Measurements from ENCODE around the gene SPEN. TPM values are rescaled to one million over a fixed set of nuclear protein-coding genes. Genes with fewer than 3 reads are reported as not detected.

SPEN gene
- total and polyA plus RNA-seq, 3 experiments from 2014 or later = 35.6 to 66.3 (median 63.1) TPM

- Mint-ChIP-seq H3K27ac (peak overlapping the region in 1 of 8 donors; percentile 54), H3K4me1 (peaks cover 0 to under 1% (median 0%) of the 10 kb centered on the region in 3 donors), H3K36me3 (peaks cover 0 to 83% (median 8%) of the 10 kb centered on the region in 3 donors), H3K27me3 (no peaks in the 10 kb centered on the region), H3K4me3 (no peak overlapping the region), H3K9me3 (no peaks in the 10 kb centered on the region)
- no peak for DNase-seq
- H3K36me3 ChIP-seq (ENCODE audit: insufficient read depth, low read length) = peaks cover 27% of the 10 kb centered on the region
- CTCF ChIA-PET = interaction anchor here (1.0 kb wide), 1 partner anchor 10 kb away, joined by 3 read pairs; no protein-coding TSS in a partner anchor
- H3K27me3 ChIP-seq (ENCODE audit: insufficient read depth, low read length, poor library complexity, severe bottlenecking) = no peaks in the 10 kb centered on the region
- POLR2A ChIA-PET = no interaction called here
- H3K27ac ChIP-seq (ENCODE audit: low read depth, low read length) = no peak overlapping the region
- H3K9me3 ChIP-seq (ENCODE audit: low read length) = no peaks in the 10 kb centered on the region
- no peak overlapping the region for H3K4me3 ChIP-seq (ENCODE audit: low read length)
- no peaks in the 10 kb centered on the region for H3K4me1 ChIP-seq (ENCODE audit: insufficient read depth, low read length)
Observed at GRCh38 chr1:15941044-15941840, 93.7 kb downstream of the SPEN start.

- Histone ChIP-seq H3K36me3 (ENCODE audit: insufficient read depth, low read length) (peaks cover 28% of the 10 kb centered on the region), H3K27ac (ENCODE audit: low read depth, low read length) (no peak overlapping the region), H3K27me3 (ENCODE audit: insufficient read depth, low read length, poor library complexity, severe bottlenecking) (no peaks in the 10 kb centered on the region), H3K9me3 (ENCODE audit: low read length) (no peaks in the 10 kb centered on the region), H3K4me1 (ENCODE audit: insufficient read depth, low read length) (no peaks in the 10 kb centered on the region), H3K4me3 (ENCODE audit: low read length) (no peak overlapping the region)
- H3K9me3 Mint-ChIP-seq = no peaks in the 10 kb centered on the region
- CTCF ChIA-PET = interaction anchor here (1.0 kb wide), 1 partner anchor 11 kb away, joined by 3 read pairs; no protein-coding TSS in a partner anchor
- POLR2A ChIA-PET = no interaction called here
- no peak overlapping the region for H3K4me3 Mint-ChIP-seq
- no peaks in the 10 kb centered on the region for H3K27me3 Mint-ChIP-seq
- peaks cover 0 to 85% (median 10%) of the 10 kb centered on the region in 3 donors for H3K36me3 Mint-ChIP-seq
- peak overlapping the region in 2 of 8 donors; percentile 17 to 54 for H3K27ac Mint-ChIP-seq
- peaks cover 0 to 6% (median 2%) of the 10 kb centered on the region in 3 donors for H3K4me1 Mint-ChIP-seq
- no peak for DNase-seq
Observed at GRCh38 chr1:15941899-15942660, 94.6 kb downstream of the SPEN start.

- H3K27me3 ChIP-seq (ENCODE audit: insufficient read depth, low read length, poor library complexity, severe bottlenecking) = no peaks in the 10 kb centered on the region
- H3K36me3 Mint-ChIP-seq = peaks cover 0 to 85% (median 6%) of the 10 kb centered on the region in 3 donors
- H3K27ac ChIP-seq (ENCODE audit: low read depth, low read length) = no peak overlapping the region
- DNase-seq = no peak
- no peaks in the 10 kb centered on the region for H3K27me3 Mint-ChIP-seq
- H3K36me3 ChIP-seq (ENCODE audit: insufficient read depth, low read length) = peaks cover 23% of the 10 kb centered on the region
- H3K9me3 Mint-ChIP-seq = no peaks in the 10 kb centered on the region
- H3K27ac Mint-ChIP-seq = peak overlapping the region in 2 of 8 donors; percentile 50 to 81
- H3K4me1 Mint-ChIP-seq = peaks cover 5 to 13% (median 7%) of the 10 kb centered on the region in 3 donors
- H3K4me1 ChIP-seq (ENCODE audit: insufficient read depth, low read length) = no peaks in the 10 kb centered on the region
- ChIA-PET POLR2A (no interaction called here), CTCF (no interaction called here)
- H3K4me3 ChIP-seq (ENCODE audit: low read length) = no peak overlapping the region
- no peak overlapping the region for H3K4me3 Mint-ChIP-seq
- H3K9me3 ChIP-seq (ENCODE audit: low read length) = no peaks in the 10 kb centered on the region
Observed at GRCh38 chr1:15942661-15943327, 95.3 kb downstream of the SPEN start.

- no peak overlapping the region for H3K4me3 Mint-ChIP-seq
- ChIA-PET CTCF (no interaction called here), POLR2A (interaction anchor here (0.7 kb wide), 1 partner anchor 15 kb away, joined by 5 read pairs; no protein-coding TSS in a partner anchor)
- Histone ChIP-seq H3K4me1 (ENCODE audit: insufficient read depth, low read length) (no peaks in the 10 kb centered on the region), H3K4me3 (ENCODE audit: low read length) (no peak overlapping the region), H3K27me3 (ENCODE audit: insufficient read depth, low read length, poor library complexity, severe bottlenecking) (no peaks in the 10 kb centered on the region), H3K36me3 (ENCODE audit: insufficient read depth, low read length) (peaks cover 19% of the 10 kb centered on the region), H3K9me3 (ENCODE audit: low read length) (no peaks in the 10 kb centered on the region), H3K27ac (ENCODE audit: low read depth, low read length) (no peak overlapping the region)
- H3K27ac Mint-ChIP-seq = peak overlapping the region in 1 of 8 donors; percentile 81
- no peaks in the 10 kb centered on the region for H3K27me3 Mint-ChIP-seq
- peaks cover 0 to 83% (median 6%) of the 10 kb centered on the region in 3 donors for H3K36me3 Mint-ChIP-seq
- H3K4me1 Mint-ChIP-seq = peaks cover 11 to 20% (median 14%) of the 10 kb centered on the region in 3 donors
- DNase-seq = no peak
- no peaks in the 10 kb centered on the region for H3K9me3 Mint-ChIP-seq
Observed at GRCh38 chr1:15943328-15943991, 96.0 kb downstream of the SPEN start.

GRCh38 chr1:15943992-15944307, 96.4 kb downstream of the SPEN start:
- Mint-ChIP-seq H3K4me3 (no peak overlapping the region), H3K27ac (no peak overlapping the region), H3K36me3 (peaks cover 0 to 79% (median 6%) of the 10 kb centered on the region in 3 donors), H3K9me3 (no peaks in the 10 kb centered on the region), H3K27me3 (no peaks in the 10 kb centered on the region), H3K4me1 (peaks cover 15 to 25% (median 19%) of the 10 kb centered on the region in 3 donors)
- DNase-seq = no peak
- Histone ChIP-seq H3K36me3 (ENCODE audit: insufficient read depth, low read length) (peaks cover 19% of the 10 kb centered on the region), H3K4me3 (ENCODE audit: low read length) (no peak overlapping the region), H3K27ac (ENCODE audit: low read depth, low read length) (no peak overlapping the region), H3K27me3 (ENCODE audit: insufficient read depth, low read length, poor library complexity, severe bottlenecking) (no peaks in the 10 kb centered on the region), H3K9me3 (ENCODE audit: low read length) (no peaks in the 10 kb centered on the region), H3K4me1 (ENCODE audit: insufficient read depth, low read length) (peaks cover 3% of the 10 kb centered on the region)
- CTCF ChIA-PET = no interaction called here
- POLR2A ChIA-PET = interaction anchor here (0.7 kb wide), 1 partner anchor 14 kb away, joined by 5 read pairs; no protein-coding TSS in a partner anchor

GRCh38 chr1:15944308-15945010, 97.0 kb downstream of the SPEN start:
- no peaks in the 10 kb centered on the region for H3K27me3 Mint-ChIP-seq

More at GRCh38 chr1:15944308-15945010, 97.0 kb downstream of the SPEN start:
- Mint-ChIP-seq H3K36me3 (peaks cover 0 to 77% (median 6%) of the 10 kb centered on the region in 3 donors), H3K27ac (no peak overlapping the region), H3K4me3 (no peak overlapping the region), H3K9me3 (no peaks in the 10 kb centered on the region), H3K4me1 (peaks cover 20 to 30% (median 24%) of the 10 kb centered on the region in 3 donors)
- H3K27me3 ChIP-seq (ENCODE audit: insufficient read depth, low read length, poor library complexity, severe bottlenecking) = no peaks in the 10 kb centered on the region
- peaks cover 8% of the 10 kb centered on the region for H3K4me1 ChIP-seq (ENCODE audit: insufficient read depth, low read length)
- POLR2A ChIA-PET = interaction anchor here (0.7 kb wide), 1 partner anchor 14 kb away, joined by 5 read pairs; no protein-coding TSS in a partner anchor
- H3K9me3 ChIP-seq (ENCODE audit: low read length) = no peaks in the 10 kb centered on the region
- H3K36me3 ChIP-seq (ENCODE audit: insufficient read depth, low read length) = peaks cover 19% of the 10 kb centered on the region
- DNase-seq = no peak
- CTCF ChIA-PET = no interaction called here
- H3K27ac ChIP-seq (ENCODE audit: low read depth, low read length) = no peak overlapping the region
- H3K4me3 ChIP-seq (ENCODE audit: low read length) = no peak overlapping the region

Data from CD8-positive, alpha-beta memory T cell (primary cell).